GM12878 (cell line): Measurements from ENCODE around the gene NUAK2. TPM values are rescaled to one million over a fixed set of nuclear protein-coding genes. Genes with fewer than 3 reads are reported as not detected.
A peak's percentile ranks its signal among the peaks of the same experiment; 100 is the strongest.

Experiments
- BCLAF1 ChIP-seq: fragments of 450-650 bp; IDR thresholded peaks from 2 replicates; pipeline ENCODE4 v1.6.1; 2017; ENCODE audit warnings: antibody characterized with exemption, mild to moderate bottlenecking, moderate library complexity
- CBFB ChIP-seq: IDR thresholded peaks from 2 replicates; pipeline ENCODE4 v1.6.1; 2016; ENCODE audit warnings: antibody characterized with exemption, low read depth
- E2F8 ChIP-seq: fragments of 450-650 bp; IDR thresholded peaks from 2 replicates; pipeline ENCODE4 v1.6.1; 2018; ENCODE audit warnings: mild to moderate bottlenecking, low read depth, moderate library complexity; ENCODE audit not compliant: partially characterized antibody
- IKZF2 ChIP-seq, 2 experiments: fragments of 450-650 bp; IDR thresholded peaks; 2 replicates each; pipeline ENCODE4 v1.6.1; 2017; ENCODE audit warnings: mild to moderate bottlenecking in 2 of 2, moderate library complexity in 2 of 2
- JUND ChIP-seq: IDR thresholded peaks from 2 replicates; pipeline ENCODE4 v1.6.1; 2012; ENCODE audit warnings: low read depth, mild to moderate bottlenecking, low read length, improper control_type of control experiment, moderate library complexity
- ZBED1 ChIP-seq: IDR thresholded peaks from 2 replicates; pipeline ENCODE4 v1.6.1; 2016; ENCODE audit warnings: borderline replicate concordance
- ZBTB4 ChIP-seq: fragments of 450-650 bp; formaldehyde crosslinking; IDR thresholded peaks from 2 replicates; pipeline ENCODE4 v1.4.0; 2022; ENCODE audit warnings: mild to moderate bottlenecking, moderate library complexity
- polyA plus RNA-seq, 11 experiments: library from polyadenylated mRNA; depleted of rRNA in 4 of 11; unstranded in 6 of 11; stranded (reverse) in 5 of 11; fragments of >200 nt; fragmentation: Nextera tagmentation in 4 of 11; fragmentation: Illumina TruSeq in 1 of 11; extraction: Ambion mirVana in 4 of 11; extraction: Trizol in 1 of 11; gene quantifications; 1 replicate in 1 of 11; 2 replicates in 10 of 11; pipeline versions ENCODE4 v1.2.1 to v1.2.3, GENCODE V29; 2011 to 2016; ENCODE audit warnings: inconsistent platforms in 2 of 11, missing spikeins in 2 of 11, low read depth in 1 of 11
- total RNA-seq, 4 experiments: library from RNA; depleted of rRNA in 3 of 4; stranded (reverse); fragments of >200 nt in 3 of 4; fragmentation: Illumina TruSeq in 1 of 4; extraction: Trizol in 1 of 4; gene quantifications; 2 replicates each; pipeline versions ENCODE4 v1.2.1 to v1.2.3, GENCODE V29; 2013 to 2021

The NUAK2 gene
- total and polyA plus RNA-seq, 10 of the 15 experiments (the other 5 are each of a cell fraction or from before 2014, with no cell fraction given), result 0.27 to 3.0 (median 1.2) TPM

- TF ChIP-seq CBFB, result no peak
- no peak for TF ChIP-seq ZBED1
- TF ChIP-seq E2F8, result no peak
- TF ChIP-seq BCLAF1, result no peak
- TF ChIP-seq ZBTB4, result no peak
- TF ChIP-seq JUND, result no peak
- TF ChIP-seq IKZF2 (IDR thresholded peaks at IDR 0.05), result peak; percentile 38 to 45; a peak in 1 of 4 replicates
Observed at GRCh38 chr1:205321162-205321958, at the start of gene NUAK2 (continued).
